GM12874 (cell line): ENCODE results near the gene DLG2.

ENCODE experiments used
- CTCF ChIP-seq: IDR thresholded peaks from 2 replicates; pipeline ENCODE4 v1.5.1; 2011; ENCODE audit warnings: low read depth, mild to moderate bottlenecking, control low read depth, low read length, moderate library complexity; ENCODE audit not compliant: insufficient read depth

The DLG2 gene

GRCh38 chr11:84594602-84595001 is 1032.5 kb downstream of the DLG2 start:
- TF ChIP-seq CTCF = no peak

- TF ChIP-seq CTCF = no peak
These were observed 1037.0 kb downstream of the DLG2 start for GRCh38 chr11:84590106-84590505.

- TF ChIP-seq CTCF = no peak
These were observed 1038.9 kb downstream of the DLG2 start for GRCh38 chr11:84588131-84588829.

- TF ChIP-seq CTCF = no peak
These were observed 1044.0 kb downstream of the DLG2 start for GRCh38 chr11:84583106-84583505.

- no peak for TF ChIP-seq CTCF
These were observed 1046.1 kb downstream of the DLG2 start for GRCh38 chr11:84581083-84581482.

GRCh38 chr11:84580428-84580827 is 1046.7 kb downstream of the DLG2 start:
- no peak for TF ChIP-seq CTCF

- no peak for TF ChIP-seq CTCF
These were observed 1053.3 kb downstream of the DLG2 start for GRCh38 chr11:84573868-84574267.
